Measurements from ENCODE around the gene C19orf53.

C19orf53 gene

GRCh38 chr19:13796301-13797057 is 22.2 kb downstream of the C19orf53 start:
- no peak for DNase-seq (ENCODE audit: low read depth in 2 of 2)

GRCh38 chr19:13797058-13797440 is 22.8 kb downstream of the C19orf53 start:
- DNase-seq (ENCODE audit: low read depth in 2 of 2) = no peak

GRCh38 chr19:13797870-13798269 is 23.6 kb downstream of the C19orf53 start:
- no peak for DNase-seq (ENCODE audit: low read depth in 2 of 2)

GRCh38 chr19:13799669-13800068 is 25.4 kb downstream of the C19orf53 start:
- DNase-seq (ENCODE audit: low read depth in 2 of 2) = no peak

GRCh38 chr19:13803038-13803437 is 28.8 kb downstream of the C19orf53 start:
- no peak for DNase-seq (ENCODE audit: low read depth in 2 of 2)

GRCh38 chr19:13804830-13805683 is 30.8 kb downstream of the C19orf53 start:
- DNase-seq (ENCODE audit: low read depth in 2 of 2) = no peak

GRCh38 chr19:13806728-13807127 is 32.5 kb downstream of the C19orf53 start:
- DNase-seq (ENCODE audit: low read depth in 2 of 2) = no peak

GRCh38 chr19:13807421-13808021 is 33.3 kb downstream of the C19orf53 start:
- no peak for DNase-seq (ENCODE audit: low read depth in 2 of 2)

- DNase-seq (ENCODE audit: low read depth in 2 of 2) = no peak
Observed at GRCh38 chr19:13808856-13809255, 34.6 kb downstream of the C19orf53 start.

- DNase-seq (ENCODE audit: low read depth in 2 of 2) = no peak
Observed at GRCh38 chr19:13812544-13812943, 38.3 kb downstream of the C19orf53 start.

GRCh38 chr19:13813147-13813546 is 38.9 kb downstream of the C19orf53 start:
- DNase-seq (ENCODE audit: low read depth in 2 of 2) = no peak

GRCh38 chr19:13814550-13814949 is 40.3 kb downstream of the C19orf53 start:
- DNase-seq (ENCODE audit: low read depth in 2 of 2) = no peak

- DNase-seq (ENCODE audit: low read depth in 2 of 2) = no peak
Observed at GRCh38 chr19:13817018-13817614, 42.9 kb downstream of the C19orf53 start.

GRCh38 chr19:13817615-13818371 is 43.5 kb downstream of the C19orf53 start:
- DNase-seq (ENCODE audit: low read depth in 2 of 2) = no peak

GRCh38 chr19:13819238-13819637 is 45.0 kb downstream of the C19orf53 start:
- DNase-seq (ENCODE audit: low read depth in 2 of 2) = no peak

GRCh38 chr19:13821292-13821691 is 47.0 kb downstream of the C19orf53 start:
- DNase-seq (ENCODE audit: low read depth in 2 of 2) = no peak

GRCh38 chr19:13823256-13823655 is 49.0 kb downstream of the C19orf53 start:
- no peak for DNase-seq (ENCODE audit: low read depth in 2 of 2)

- no peak for DNase-seq (ENCODE audit: low read depth in 2 of 2)
Observed at GRCh38 chr19:13823901-13824300, 49.6 kb downstream of the C19orf53 start.

- no peak for DNase-seq (ENCODE audit: low read depth in 2 of 2)
Observed at GRCh38 chr19:13824703-13825102, 50.4 kb downstream of the C19orf53 start.

GRCh38 chr19:13825489-13826441 is 51.5 kb downstream of the C19orf53 start:
- DNase-seq (ENCODE audit: low read depth in 2 of 2) = no peak

All from stimulated activated CD4-positive, alpha-beta T cell treated with anti-CD3 and anti-CD28 coated beads, Interleukin-12 subunit alpha, Interleukin-12 subunit beta, amount 100 ng/mL, for 24 hours (primary cell).